ENCODE data around the gene SUSD4.

DNA sequence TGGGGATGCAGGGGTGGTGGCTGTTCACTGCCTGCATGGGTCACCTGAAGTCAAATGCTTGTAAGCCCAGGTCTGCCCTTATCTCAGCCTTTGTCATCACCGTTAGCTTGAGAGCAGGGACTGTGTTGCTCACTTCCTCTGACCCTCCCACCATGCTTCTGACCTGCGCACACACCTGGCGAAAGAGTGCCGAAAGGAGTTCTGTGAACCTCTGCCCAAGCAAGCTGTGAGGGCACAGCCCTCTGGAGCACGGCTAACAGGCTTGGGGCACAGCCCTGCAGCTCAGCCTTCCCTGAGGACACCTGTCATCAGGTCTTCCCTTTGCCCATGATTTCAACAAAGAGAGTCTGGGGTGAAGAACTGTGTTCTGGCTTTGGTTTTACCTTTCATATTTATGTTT lies 93.8 kb downstream of the SUSD4 start:
- TF ChIP-seq POLR2A (IDR thresholded peaks at IDR 0.05; ENCODE audit: low read length) (no peak), GATA1 (IDR thresholded peaks at IDR 0.05; ENCODE audit: low read depth, low read length) (no peak)

Data from erythroblast (primary cell).